Vagina (tissue), 2 donors: ENCODE measurements around the gene PIP5KL1. TPM values are rescaled to one million over a fixed set of nuclear protein-coding genes. Genes with fewer than 3 reads are reported as not detected.

Experiments
- DNase-seq, 2 donors: peaks; one replicate each; pipeline ENCODE4 v3.0.0-alpha.2; 2017; ENCODE audit errors: extremely low spot score in 2 of 2
- H3K27ac ChIP-seq: fragments of 200-600 bp; sonication (generic); one replicate; pipeline ENCODE4 v1.5.1; 2019
- H3K27me3 ChIP-seq: fragments of 200-600 bp; sonication (generic); one replicate; pipeline ENCODE4 v1.5.1; 2019
- H3K36me3 ChIP-seq, 2 donors: fragments of 200-600 bp; sonication (generic); one replicate each; pipeline ENCODE4 v1.5.1; 2017 to 2019
- H3K4me1 ChIP-seq: fragments of 200-600 bp; sonication (generic); one replicate; pipeline ENCODE4 v1.5.1; 2019
- H3K4me3 ChIP-seq, 2 donors: fragments of 200-600 bp; sonication (generic); 1 replicate in 1 of 2; 2 replicates in 1 of 2; pipeline ENCODE4 v1.5.1; 2016 to 2019
- H3K9me3 ChIP-seq: fragments of 200-600 bp; sonication (generic); one replicate; pipeline ENCODE4 v1.5.1; 2019
- POLR2A ChIP-seq, 2 donors: fragments of 450-650 bp; IDR thresholded peaks; one replicate each; pipeline ENCODE4 v1.6.1; 2017; ENCODE audit warnings: antibody characterized with exemption in 2 of 2, mild to moderate bottlenecking in 2 of 2, moderate library complexity in 2 of 2
- POLR2AphosphoS5 ChIP-seq, 2 donors: sonication (generic); formaldehyde crosslinking; IDR thresholded peaks; one replicate each; pipeline ENCODE4 v1.9.0; 2017; ENCODE audit warnings: antibody characterized with exemption in 2 of 2, mild to moderate bottlenecking in 2 of 2, low read depth in 1 of 2; ENCODE audit not compliant: insufficient read depth in 1 of 2
- intact Hi-C: fragments of 100-400 bp; cut with DNase I; formaldehyde crosslinking; loops from one replicate; pipeline ENCODE4 v1.15.1; 2023
- total RNA-seq: library from RNA; depleted of rRNA; stranded (reverse); fragments of >200 nt; gene quantifications from one replicate; pipeline ENCODE4 v1.2.3, GENCODE V29; 2016
- TF ChIP-seq, protein P1 (sequence below), 3 experiments: fragments of 450-650 bp in 2 of 3; fragments of 200-600 bp in 1 of 3; sonication (generic) in 1 of 3; IDR thresholded peaks; one replicate each; pipeline ENCODE4 v1.5.1; 2017 to 2019; ENCODE audit warnings: antibody characterized with exemption in 3 of 3, mild to moderate bottlenecking in 2 of 3, moderate library complexity in 2 of 3

The PIP5KL1 gene
- total RNA-seq, 1 donor from 2014 or later, result 10.3 TPM

DNA sequence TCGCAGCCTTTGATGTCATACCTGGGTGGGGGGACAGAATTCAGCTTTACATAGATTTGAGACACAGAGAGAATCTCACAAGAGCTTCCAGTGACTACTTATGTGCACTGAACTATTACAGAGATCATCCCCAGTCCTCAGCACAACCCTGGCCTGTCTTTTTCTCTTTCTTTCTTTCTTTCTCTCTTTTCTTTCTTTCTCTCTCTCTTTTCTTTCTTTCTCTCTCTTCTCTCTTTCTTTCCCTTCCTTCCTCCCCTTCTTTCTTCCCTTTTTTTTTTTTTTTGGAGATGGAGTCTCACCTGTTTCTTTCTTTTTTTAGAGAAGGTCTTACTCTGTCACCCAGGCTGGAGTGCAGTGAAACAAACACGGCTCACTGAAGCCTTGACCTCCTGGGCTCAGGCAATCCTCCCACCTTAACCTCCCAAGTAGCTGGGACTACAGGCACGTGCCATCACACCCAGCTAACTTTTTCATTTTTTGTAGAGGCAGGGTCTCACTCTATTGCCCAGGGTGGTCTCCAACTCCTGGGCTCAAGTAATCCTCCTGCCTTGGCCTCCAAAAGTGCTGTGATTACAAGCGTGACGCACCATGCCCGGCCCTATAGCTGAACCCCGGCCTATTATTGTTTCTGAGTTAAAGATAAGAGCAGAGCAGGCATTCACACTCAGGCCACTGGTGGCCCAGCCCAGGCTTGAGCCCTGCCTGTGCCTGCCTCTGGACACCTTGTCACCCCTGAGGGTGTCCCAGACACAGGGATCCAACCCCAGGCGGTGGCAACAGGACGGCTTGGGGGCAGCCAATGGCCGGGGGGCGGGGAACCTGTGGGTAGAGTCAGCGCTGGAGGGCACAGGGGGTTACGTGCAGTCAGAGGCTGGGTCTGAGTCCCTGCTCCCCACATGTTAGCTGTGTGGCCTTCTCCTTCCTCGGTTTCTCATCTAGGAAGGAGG, 4.3 kb downstream of the PIP5KL1 start:
- Histone ChIP-seq H3K36me3 (no peaks in the 10 kb centered on the region), H3K27me3 (no peaks in the 10 kb centered on the region), H3K4me1 (peaks cover 46% of the 10 kb centered on the region), H3K27ac (no peak overlapping the region), H3K4me3 (peak overlapping the region in 1 of 2 donors; percentile 41), H3K9me3 (no peaks in the 10 kb centered on the region)
- DNase-seq, result no peak
- intact Hi-C loops, result loop anchor here (10.0 kb wide), 1 partner anchor 421 kb away; no protein-coding TSS in a partner anchor
- no peak for TF ChIP-seq POLR2A (IDR thresholded peaks at IDR 0.05)
- TF ChIP-seq, protein P1, sequence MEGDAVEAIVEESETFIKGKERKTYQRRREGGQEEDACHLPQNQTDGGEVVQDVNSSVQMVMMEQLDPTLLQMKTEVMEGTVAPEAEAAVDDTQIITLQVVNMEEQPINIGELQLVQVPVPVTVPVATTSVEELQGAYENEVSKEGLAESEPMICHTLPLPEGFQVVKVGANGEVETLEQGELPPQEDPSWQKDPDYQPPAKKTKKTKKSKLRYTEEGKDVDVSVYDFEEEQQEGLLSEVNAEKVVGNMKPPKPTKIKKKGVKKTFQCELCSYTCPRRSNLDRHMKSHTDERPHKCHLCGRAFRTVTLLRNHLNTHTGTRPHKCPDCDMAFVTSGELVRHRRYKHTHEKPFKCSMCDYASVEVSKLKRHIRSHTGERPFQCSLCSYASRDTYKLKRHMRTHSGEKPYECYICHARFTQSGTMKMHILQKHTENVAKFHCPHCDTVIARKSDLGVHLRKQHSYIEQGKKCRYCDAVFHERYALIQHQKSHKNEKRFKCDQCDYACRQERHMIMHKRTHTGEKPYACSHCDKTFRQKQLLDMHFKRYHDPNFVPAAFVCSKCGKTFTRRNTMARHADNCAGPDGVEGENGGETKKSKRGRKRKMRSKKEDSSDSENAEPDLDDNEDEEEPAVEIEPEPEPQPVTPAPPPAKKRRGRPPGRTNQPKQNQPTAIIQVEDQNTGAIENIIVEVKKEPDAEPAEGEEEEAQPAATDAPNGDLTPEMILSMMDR (IDR thresholded peaks at IDR 0.05), result no peak
- no peak for TF ChIP-seq POLR2AphosphoS5 (IDR thresholded peaks at IDR 0.05; ENCODE audit: insufficient read depth in 1 of 2, low read depth in 1 of 2)

DNA sequence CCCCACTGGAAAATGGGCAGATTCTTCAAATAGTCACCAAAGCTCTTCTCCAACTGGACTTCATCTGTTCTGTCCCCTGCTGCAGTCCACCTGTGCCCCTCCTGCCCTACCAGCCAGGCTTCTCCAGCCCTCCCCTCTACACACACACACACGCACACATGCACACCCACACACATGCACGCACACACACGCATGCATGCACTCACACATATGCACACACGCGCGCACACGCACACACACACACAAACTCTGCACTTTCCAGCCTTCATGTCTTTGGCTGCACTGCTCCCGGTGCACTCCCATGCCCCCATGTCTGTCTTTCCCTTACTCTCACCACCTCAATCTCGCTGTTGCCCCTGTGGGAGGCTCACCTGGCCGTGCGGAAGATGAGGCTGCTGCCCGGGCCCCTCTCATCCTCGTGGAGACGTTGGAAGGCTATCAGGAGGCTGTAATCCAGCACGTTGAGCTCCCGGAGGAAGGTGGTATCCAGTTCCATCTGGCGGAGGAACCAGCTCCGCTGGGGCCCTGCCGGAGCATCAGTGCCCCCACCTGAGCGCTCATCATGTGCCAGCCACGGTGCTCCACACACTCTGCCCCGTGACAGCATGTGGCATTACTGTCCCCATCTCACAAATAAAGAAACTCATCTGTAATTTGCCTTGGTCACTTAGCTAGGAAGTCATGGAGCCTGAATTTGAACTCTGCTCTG, 5.7 kb downstream of the PIP5KL1 start:
- no peaks in the 10 kb centered on the region for H3K36me3 ChIP-seq
- no peak for TF ChIP-seq POLR2AphosphoS5 (IDR thresholded peaks at IDR 0.05; ENCODE audit: insufficient read depth in 1 of 2, low read depth in 1 of 2)
- no peak for TF ChIP-seq POLR2A (IDR thresholded peaks at IDR 0.05)
- TF ChIP-seq, protein P1 (IDR thresholded peaks at IDR 0.05), result no peak
- H3K27ac ChIP-seq, result no peak overlapping the region
- no peaks in the 10 kb centered on the region for H3K27me3 ChIP-seq
- H3K9me3 ChIP-seq, result no peaks in the 10 kb centered on the region
- DNase-seq, result no peak
- intact Hi-C loops, result loop anchor here (5.0 to 10.0 kb wide), 2 partner anchors 338 to 420 kb away; no protein-coding TSS in a partner anchor
- no peak overlapping the region for H3K4me3 ChIP-seq
- H3K4me1 ChIP-seq, result peaks cover 42% of the 10 kb centered on the region

- TF ChIP-seq POLR2A (IDR thresholded peaks at IDR 0.05), result no peak
- no peak for TF ChIP-seq POLR2AphosphoS5 (IDR thresholded peaks at IDR 0.05; ENCODE audit: insufficient read depth in 1 of 2, low read depth in 1 of 2)
- TF ChIP-seq, protein P1 (IDR thresholded peaks at IDR 0.05), result no peak
- intact Hi-C loops, result loop anchor here (5.0 to 10.0 kb wide), 2 partner anchors 336 to 419 kb away; no protein-coding TSS in a partner anchor
- H3K36me3 ChIP-seq, result no peaks in the 10 kb centered on the region
- H3K9me3 ChIP-seq, result no peaks in the 10 kb centered on the region
- H3K27me3 ChIP-seq, result no peaks in the 10 kb centered on the region
- no peak for DNase-seq
- no peak overlapping the region for H3K27ac ChIP-seq
- no peak overlapping the region for H3K4me3 ChIP-seq
- H3K4me1 ChIP-seq, result peaks cover 49% of the 10 kb centered on the region
Observed at GRCh38 chr9:127923771-127924170, 6.8 kb downstream of the PIP5KL1 start.

DNA sequence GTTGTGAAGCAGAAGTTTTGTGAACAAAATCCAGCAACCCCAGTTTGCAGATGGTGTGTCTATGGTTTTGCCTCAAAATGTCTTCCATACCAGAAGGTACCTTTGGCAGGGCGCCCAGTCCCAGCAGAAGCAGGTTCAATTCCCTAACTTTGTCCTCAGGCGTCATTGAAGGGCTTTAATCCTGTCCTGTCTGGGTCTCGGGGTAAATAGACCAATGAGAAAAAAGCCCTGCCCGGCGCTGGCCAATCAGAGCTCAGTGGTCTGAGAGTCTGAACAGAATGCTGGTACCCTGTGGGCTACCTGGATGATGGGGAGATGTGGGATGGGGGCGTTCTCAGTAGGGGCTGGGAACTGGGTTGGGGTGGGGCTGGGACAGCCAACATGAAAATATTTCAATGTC, 7.5 kb downstream of the PIP5KL1 start:
- no peak overlapping the region for H3K27ac ChIP-seq
- no peak for DNase-seq
- H3K4me1 ChIP-seq, result peaks cover 49% of the 10 kb centered on the region
- H3K27me3 ChIP-seq, result no peaks in the 10 kb centered on the region
- intact Hi-C loops, result loop anchor here (5.0 to 10.0 kb wide), 2 partner anchors 336 to 418 kb away; no protein-coding TSS in a partner anchor
- no peaks in the 10 kb centered on the region for H3K36me3 ChIP-seq
- no peak overlapping the region for H3K4me3 ChIP-seq
- H3K9me3 ChIP-seq, result no peaks in the 10 kb centered on the region
- TF ChIP-seq POLR2AphosphoS5 (IDR thresholded peaks at IDR 0.05; ENCODE audit: insufficient read depth in 1 of 2, low read depth in 1 of 2), result no peak
- no peak for TF ChIP-seq POLR2A (IDR thresholded peaks at IDR 0.05)
- TF ChIP-seq, protein P1 (IDR thresholded peaks at IDR 0.05), result no peak
